ENCODE data around the gene ZNF32. TPM values are rescaled to one million over a fixed set of nuclear protein-coding genes. Genes with fewer than 3 reads are reported as not detected.

The ZNF32 gene
- total RNA-seq, 1 experiment from 2014 or later = 23.9 TPM

GRCh38 chr10:43666552-43666951 lies 17.9 kb upstream of the ZNF32 start:
- no peak for ATAC-seq
- POLR2A ChIA-PET = no interaction called here
- DNase-seq (ENCODE audit: low spot score) = no peak
- Mint-ChIP-seq H3K4me3 (no peak overlapping the region), H3K27me3 (ENCODE audit: low read depth) (peaks cover 23% of the 10 kb centered on the region), H3K4me1 (peaks cover 15% of the 10 kb centered on the region), H3K9me3 (peaks cover 9% of the 10 kb centered on the region), H3K27ac (no peak overlapping the region), H3K36me3 (no peaks in the 10 kb centered on the region)
- CTCF ChIA-PET = interaction anchor here (1.0 kb wide), 1 partner anchor 16 kb away, joined by 4 read pairs; no protein-coding TSS in a partner anchor
- no peak for TF ChIP-seq ZNF219 (CRISPR knock-in tag; IDR thresholded peaks at IDR 0.05; ENCODE audit: borderline replicate concordance)
- no peak for TF ChIP-seq ZNF281 (CRISPR knock-in tag; IDR thresholded peaks at IDR 0.05)
- no peak for TF ChIP-seq FOXP1 (CRISPR knock-in tag; IDR thresholded peaks at IDR 0.05; ENCODE audit: borderline replicate concordance)
- no peak for TF ChIP-seq SOX15 (CRISPR knock-in tag; IDR thresholded peaks at IDR 0.05)
- no peak for TF ChIP-seq OVOL2 (CRISPR knock-in tag; IDR thresholded peaks at IDR 0.05; ENCODE audit: borderline replicate concordance)
- no peak for TF ChIP-seq ATF6 (CRISPR knock-in tag; IDR thresholded peaks at IDR 0.05)
- no peak for TF ChIP-seq ZNF138 (CRISPR knock-in tag; conservative IDR thresholded peaks at IDR 0.05)
- no peak for TF ChIP-seq ZNF317 (CRISPR knock-in tag; IDR thresholded peaks at IDR 0.05; ENCODE audit: borderline replicate concordance, low read depth)
- no peak for TF ChIP-seq ZMAT4 (CRISPR knock-in tag; IDR thresholded peaks at IDR 0.05)
- TF ChIP-seq NFATC4 (CRISPR knock-in tag; IDR thresholded peaks at IDR 0.05) = no peak
- TF ChIP-seq ELF4 (CRISPR knock-in tag; IDR thresholded peaks at IDR 0.05; ENCODE audit: low read depth) = no peak
- TF ChIP-seq FOXK1 (CRISPR knock-in tag; IDR thresholded peaks at IDR 0.05) = no peak
- TF ChIP-seq USF1 (CRISPR knock-in tag; IDR thresholded peaks at IDR 0.05) = no peak
- no peak for TF ChIP-seq ERG (CRISPR knock-in tag; IDR thresholded peaks at IDR 0.05)

- Mint-ChIP-seq H3K27me3 (ENCODE audit: low read depth) (peaks cover 15% of the 10 kb centered on the region), H3K9me3 (peaks cover 9% of the 10 kb centered on the region), H3K4me3 (no peak overlapping the region), H3K27ac (no peak overlapping the region), H3K4me1 (peaks cover 14% of the 10 kb centered on the region), H3K36me3 (no peaks in the 10 kb centered on the region)
- ATAC-seq (no peak), DNase-seq (ENCODE audit: low spot score) (no peak)
- CTCF ChIA-PET = interaction anchor here (1.0 kb wide), 1 partner anchor 18 kb away, joined by 3 read pairs; no protein-coding TSS in a partner anchor
- POLR2A ChIA-PET = no interaction called here
- TF ChIP-seq ZMAT4 (CRISPR knock-in tag; IDR thresholded peaks at IDR 0.05) (no peak), OVOL2 (CRISPR knock-in tag; IDR thresholded peaks at IDR 0.05; ENCODE audit: borderline replicate concordance) (no peak), ATF6 (CRISPR knock-in tag; IDR thresholded peaks at IDR 0.05) (no peak), ZNF512 (CRISPR knock-in tag; IDR thresholded peaks at IDR 0.05; ENCODE audit: borderline replicate concordance) (no peak), CDX4 (CRISPR knock-in tag; IDR thresholded peaks at IDR 0.05; ENCODE audit: borderline replicate concordance) (no peak), ERG (CRISPR knock-in tag; IDR thresholded peaks at IDR 0.05) (no peak), ZNF671 (CRISPR knock-in tag; IDR thresholded peaks at IDR 0.05) (no peak), FOXP1 (CRISPR knock-in tag; IDR thresholded peaks at IDR 0.05; ENCODE audit: borderline replicate concordance) (no peak), NR2C2 (CRISPR knock-in tag; IDR thresholded peaks at IDR 0.05) (no peak), MAX (CRISPR knock-in tag; IDR thresholded peaks at IDR 0.05) (no peak)
These were observed 16.4 kb upstream of the ZNF32 start for GRCh38 chr10:43665054-43665453.

Measured in WTC11 (cell line).